Uterus (tissue), 2 donors: ENCODE results near the gene LTBP1.

Experiments used
- POLR2A ChIP-seq, 2 donors: fragments of 450-650 bp; IDR thresholded peaks; one replicate each; pipeline ENCODE4 v1.6.1; 2016; ENCODE audit warnings: antibody characterized with exemption in 2 of 2, mild to moderate bottlenecking in 1 of 2, moderate library complexity in 1 of 2
- TF ChIP-seq, protein P1 (sequence below), 4 experiments: fragments of 200-600 bp in 2 of 4; fragments of 450-650 bp in 2 of 4; sonication (generic) in 2 of 4; IDR thresholded peaks; one replicate each; pipeline ENCODE4 v1.5.1; 2016 to 2019; ENCODE audit warnings: antibody characterized with exemption in 4 of 4, mild to moderate bottlenecking in 2 of 4, moderate library complexity in 1 of 4

DNA sequence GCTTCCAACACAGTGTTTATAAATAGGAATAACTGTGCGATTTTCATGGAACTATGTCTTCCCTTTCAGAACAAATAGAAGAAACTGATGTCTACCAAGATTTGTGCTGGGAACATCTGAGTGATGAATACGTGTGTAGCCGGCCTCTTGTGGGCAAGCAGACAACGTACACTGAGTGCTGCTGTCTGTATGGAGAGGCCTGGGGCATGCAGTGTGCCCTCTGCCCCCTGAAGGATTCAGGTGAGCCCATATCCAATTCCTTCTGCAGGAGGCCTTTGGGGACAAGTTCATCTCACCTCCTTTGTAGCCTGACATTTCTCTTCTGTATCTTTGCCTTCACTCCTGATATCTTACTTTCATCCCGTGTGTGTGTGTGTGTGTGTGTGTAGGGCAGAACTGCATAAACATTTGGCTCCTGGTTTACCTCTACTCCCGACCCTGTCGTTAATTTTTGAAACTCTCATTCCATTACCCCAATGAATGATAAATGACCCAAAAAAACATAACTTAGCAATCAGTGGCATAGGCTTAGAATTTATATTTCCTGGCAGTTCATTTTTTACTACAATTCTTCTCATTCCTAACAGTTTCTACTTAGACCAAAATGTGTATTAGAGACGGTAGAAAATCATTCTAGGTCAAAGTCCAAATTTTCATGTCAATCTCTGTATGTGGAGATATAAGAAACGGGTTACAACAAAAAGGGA lies 418.7 kb downstream of the LTBP1 start:
- TF ChIP-seq, protein P1, sequence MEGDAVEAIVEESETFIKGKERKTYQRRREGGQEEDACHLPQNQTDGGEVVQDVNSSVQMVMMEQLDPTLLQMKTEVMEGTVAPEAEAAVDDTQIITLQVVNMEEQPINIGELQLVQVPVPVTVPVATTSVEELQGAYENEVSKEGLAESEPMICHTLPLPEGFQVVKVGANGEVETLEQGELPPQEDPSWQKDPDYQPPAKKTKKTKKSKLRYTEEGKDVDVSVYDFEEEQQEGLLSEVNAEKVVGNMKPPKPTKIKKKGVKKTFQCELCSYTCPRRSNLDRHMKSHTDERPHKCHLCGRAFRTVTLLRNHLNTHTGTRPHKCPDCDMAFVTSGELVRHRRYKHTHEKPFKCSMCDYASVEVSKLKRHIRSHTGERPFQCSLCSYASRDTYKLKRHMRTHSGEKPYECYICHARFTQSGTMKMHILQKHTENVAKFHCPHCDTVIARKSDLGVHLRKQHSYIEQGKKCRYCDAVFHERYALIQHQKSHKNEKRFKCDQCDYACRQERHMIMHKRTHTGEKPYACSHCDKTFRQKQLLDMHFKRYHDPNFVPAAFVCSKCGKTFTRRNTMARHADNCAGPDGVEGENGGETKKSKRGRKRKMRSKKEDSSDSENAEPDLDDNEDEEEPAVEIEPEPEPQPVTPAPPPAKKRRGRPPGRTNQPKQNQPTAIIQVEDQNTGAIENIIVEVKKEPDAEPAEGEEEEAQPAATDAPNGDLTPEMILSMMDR (IDR thresholded peaks at IDR 0.05) = no peak
- no peak for TF ChIP-seq POLR2A (IDR thresholded peaks at IDR 0.05)
